NT2/D1 (cell line): Measurements from ENCODE around the gene NR4A2.

Source experiments
- DNase-seq: peaks from one replicate; pipeline ENCODE4 v3.0.0-alpha.2; 2011; ENCODE audit warnings: low read depth, low spot score
- H3K27me3 ChIP-seq: 2 replicates; pipeline ENCODE4 v1.6.0; 2011; ENCODE audit warnings: mild to moderate bottlenecking; ENCODE audit not compliant: insufficient read length, insufficient read depth
- H3K36me3 ChIP-seq: 2 replicates; pipeline ENCODE4 v1.6.1; 2011; ENCODE audit warnings: mild to moderate bottlenecking, low read length, mixed read lengths; ENCODE audit not compliant: insufficient read depth, insufficient read length
- H3K4me1 ChIP-seq: 2 replicates; pipeline ENCODE4 v1.5.1; 2011; ENCODE audit not compliant: insufficient read depth, insufficient read length
- H3K4me3 ChIP-seq: 2 replicates; pipeline ENCODE4 v1.5.1; 2011; ENCODE audit warnings: low read depth; ENCODE audit not compliant: insufficient read length
- H3K9ac ChIP-seq: 2 replicates; pipeline ENCODE4 v1.6.0; 2011; ENCODE audit warnings: low read depth; ENCODE audit not compliant: insufficient read length
- H3K9me3 ChIP-seq: 2 replicates; pipeline ENCODE4 v1.5.1; 2011; ENCODE audit warnings: mild to moderate bottlenecking, low read length; ENCODE audit not compliant: insufficient read depth
- SUZ12 ChIP-seq: IDR thresholded peaks from 2 replicates; pipeline ENCODE4 v1.6.1; 2011; ENCODE audit not compliant: insufficient read length, insufficient read depth; ENCODE audit errors: extremely low read depth
- YY1 ChIP-seq: IDR thresholded peaks from 2 replicates; pipeline ENCODE4 v1.6.1; 2011; ENCODE audit not compliant: insufficient read length, insufficient read depth
- ZNF274 ChIP-seq: IDR thresholded peaks from 2 replicates; pipeline ENCODE4 v1.6.1; 2011; ENCODE audit warnings: mild to moderate bottlenecking, low read depth, low read length

Gene NR4A2

GRCh38 chr2:156331572-156332283 lies 793 bp downstream of the NR4A2 start:
- H3K9ac ChIP-seq: peak overlapping the region; percentile 21
- H3K27me3 ChIP-seq: peaks cover 35% of the 10 kb centered on the region
- H3K4me1 ChIP-seq: no peaks in the 10 kb centered on the region
- H3K4me3 ChIP-seq: peak overlapping the region; percentile 59
- H3K9me3 ChIP-seq: no peaks in the 10 kb centered on the region
- DNase-seq: no peak
- H3K36me3 ChIP-seq: peaks cover 4% of the 10 kb centered on the region
- TF ChIP-seq SUZ12 (no peak), YY1 (no peak), ZNF274 (no peak)

- DNase-seq: no peak
- no peaks in the 10 kb centered on the region for H3K9me3 ChIP-seq
- no peak overlapping the region for H3K9ac ChIP-seq
- no peak overlapping the region for H3K4me3 ChIP-seq
- TF ChIP-seq YY1 (no peak), ZNF274 (no peak; the same call in 1 of the 2 replicates), SUZ12 (no peak)
- peaks cover 4% of the 10 kb centered on the region for H3K36me3 ChIP-seq
- H3K27me3 ChIP-seq: peaks cover 35% of the 10 kb centered on the region
- peaks cover 5% of the 10 kb centered on the region for H3K4me1 ChIP-seq
Measured at GRCh38 chr2:156329927-156330726, 2.4 kb downstream of the NR4A2 start.

- no peaks in the 10 kb centered on the region for H3K9me3 ChIP-seq
- H3K4me3 ChIP-seq: no peak overlapping the region
- H3K27me3 ChIP-seq: peaks cover 35% of the 10 kb centered on the region
- DNase-seq: no peak
- TF ChIP-seq SUZ12 (no peak), YY1 (no peak), ZNF274 (no peak)
- peaks cover 4% of the 10 kb centered on the region for H3K36me3 ChIP-seq
- H3K4me1 ChIP-seq: peaks cover 5% of the 10 kb centered on the region
- H3K9ac ChIP-seq: no peak overlapping the region
Measured at GRCh38 chr2:156329031-156329926, 3.2 kb downstream of the NR4A2 start.

GRCh38 chr2:156327835-156328695 lies 4.5 kb downstream of the NR4A2 start:
- no peak for TF ChIP-seq SUZ12
- no peak for TF ChIP-seq YY1
- TF ChIP-seq ZNF274: no peak
- Histone ChIP-seq H3K9ac (no peak overlapping the region), H3K9me3 (no peaks in the 10 kb centered on the region), H3K4me1 (peaks cover 5% of the 10 kb centered on the region), H3K27me3 (peaks cover 30% of the 10 kb centered on the region), H3K4me3 (no peak overlapping the region), H3K36me3 (peaks cover 4% of the 10 kb centered on the region)
- no peak for DNase-seq

- Histone ChIP-seq H3K27me3 (peaks cover 20% of the 10 kb centered on the region), H3K9me3 (no peaks in the 10 kb centered on the region), H3K9ac (no peak overlapping the region), H3K36me3 (peaks cover 4% of the 10 kb centered on the region), H3K4me1 (peaks cover 5% of the 10 kb centered on the region), H3K4me3 (no peak overlapping the region)
- no peak for DNase-seq
- no peak for TF ChIP-seq SUZ12
- no peak for TF ChIP-seq YY1
- no peak for TF ChIP-seq ZNF274
Measured at GRCh38 chr2:156326526-156327095, 5.9 kb downstream of the NR4A2 start.
